GM19328 (cell line): Measurements from ENCODE around the gene C5orf24.
"Not testable (repeated sequence)": the region's sequence is repeated elsewhere in the genome, so short reads cannot be mapped to it uniquely, and the experiment has no call there.

Source experiments
- ATAC-seq: cut with Tn5 transposase; IDR thresholded peaks from one replicate; pipeline ENCODE4 v1.9.1; 2021; ENCODE audit warnings: mild to moderate bottlenecking, moderate library complexity; ENCODE audit not compliant: unreplicated experiment

The C5orf24 gene

GRCh38 chr5:134856465-134856864, 10.7 kb downstream of the C5orf24 start:
- ATAC-seq = not testable (repeated sequence)

- ATAC-seq = no peak
These were observed 11.6 kb downstream of the C5orf24 start for GRCh38 chr5:134857401-134857800.

- no peak for ATAC-seq
These were observed 18.9 kb downstream of the C5orf24 start for GRCh38 chr5:134864707-134865106.

GRCh38 chr5:134873494-134873893, 27.7 kb downstream of the C5orf24 start:
- no peak for ATAC-seq

- ATAC-seq = peak; percentile 69
These were observed 28.4 kb downstream of the C5orf24 start, which contains the start of gene TXNDC15 for GRCh38 chr5:134873987-134874830. Gene TXNDC15, plus strand, starts transcription at chr5:134874371. Its CDS starts 57 bp downstream, at chr5:134874428.

GRCh38 chr5:134874831-134875655, 29.3 kb downstream of the C5orf24 start:
- ATAC-seq = peak; percentile 22

- ATAC-seq = no peak
These were observed 31.4 kb downstream of the C5orf24 start for GRCh38 chr5:134877159-134877558.

- ATAC-seq = no peak
These were observed 32.6 kb downstream of the C5orf24 start for GRCh38 chr5:134878403-134878802.

- no peak for ATAC-seq
These were observed 33.7 kb downstream of the C5orf24 start for GRCh38 chr5:134879456-134879855.

GRCh38 chr5:134880937-134881336, 35.2 kb downstream of the C5orf24 start:
- not testable (repeated sequence) for ATAC-seq

- not testable (repeated sequence) for ATAC-seq
These were observed 35.9 kb downstream of the C5orf24 start for GRCh38 chr5:134881711-134882110.

GRCh38 chr5:134887593-134888159, 41.9 kb downstream of the C5orf24 start:
- no peak for ATAC-seq

GRCh38 chr5:134889335-134889734, 43.6 kb downstream of the C5orf24 start:
- ATAC-seq = no peak

- no peak for ATAC-seq
These were observed 45.7 kb downstream of the C5orf24 start for GRCh38 chr5:134891473-134891872.

GRCh38 chr5:134892282-134892681, 46.5 kb downstream of the C5orf24 start:
- ATAC-seq = no peak

- ATAC-seq = no peak
These were observed 47.2 kb downstream of the C5orf24 start for GRCh38 chr5:134892926-134893325.

GRCh38 chr5:134893748-134894505, 48.2 kb downstream of the C5orf24 start:
- ATAC-seq = no peak

GRCh38 chr5:134902071-134902801, 56.5 kb downstream of the C5orf24 start:
- ATAC-seq = no peak

- peak; percentile 81 for ATAC-seq
These were observed 59.0 kb downstream of the C5orf24 start, which contains the start of gene PCBD2 for GRCh38 chr5:134904610-134905245. Gene PCBD2, plus strand, starts transcription at chr5:134905131. Its CDS starts 9 bp downstream, at chr5:134905140.
